WERI-Rb-1 (cell line): ENCODE results near the gene LIN7C.
A peak's percentile ranks its signal among the peaks of the same experiment; 100 is the strongest.

ENCODE experiments used
- DNase-seq: peaks from one replicate; pipeline ENCODE4 v3.0.0-alpha.2; 2020
- H3K27ac ChIP-seq: fragments of 250-450 bp; sonication (Bioruptor Pico); 2 replicates; pipeline ENCODE4 v1.5.1; 2020; ENCODE audit warnings: mild to moderate bottlenecking, moderate library complexity
- H3K27me3 ChIP-seq: fragments of 250-450 bp; sonication (Bioruptor Pico); 2 replicates; pipeline ENCODE4 v1.5.1; 2021; ENCODE audit warnings: mild to moderate bottlenecking, low read depth, moderate library complexity; ENCODE audit not compliant: insufficient read depth, severe bottlenecking
- H3K36me3 ChIP-seq: fragments of 250-450 bp; sonication (Bioruptor Pico); 2 replicates; pipeline ENCODE4 v1.5.1; 2020; ENCODE audit warnings: mild to moderate bottlenecking, moderate library complexity
- H3K4me3 ChIP-seq: 2 replicates; pipeline ENCODE4 v1.5.1; 2011; ENCODE audit warnings: low read depth, mild to moderate bottlenecking, control low read depth, low read length
- H3K9me3 ChIP-seq: fragments of 250-450 bp; sonication (Bioruptor Pico); 2 replicates; pipeline ENCODE4 v1.5.1; 2021; ENCODE audit warnings: mild to moderate bottlenecking, moderate library complexity; ENCODE audit not compliant: severe bottlenecking
- CTCF ChIP-seq: IDR thresholded peaks from 2 replicates; pipeline ENCODE4 v1.5.1; 2011; ENCODE audit warnings: low read depth, mild to moderate bottlenecking, control low read depth, inconsistent platforms, low read length

Gene LIN7C

GRCh38 chr11:27496461-27496860 is 10.1 kb downstream of the LIN7C start:
- H3K36me3 ChIP-seq, result peaks cover 60% of the 10 kb centered on the region
- H3K9me3 ChIP-seq, result no peaks in the 10 kb centered on the region
- H3K4me3 ChIP-seq, result no peak overlapping the region
- no peak for DNase-seq
- peak overlapping the region; percentile 13; the same call in 1 of the 2 replicates for H3K27ac ChIP-seq
- no peaks in the 10 kb centered on the region for H3K27me3 ChIP-seq
- TF ChIP-seq CTCF, result no peak

GRCh38 chr11:27495710-27496300 is 10.8 kb downstream of the LIN7C start:
- Histone ChIP-seq H3K27ac (peak overlapping the region; percentile 13), H3K4me3 (no peak overlapping the region), H3K9me3 (no peaks in the 10 kb centered on the region), H3K27me3 (no peaks in the 10 kb centered on the region), H3K36me3 (peaks cover 61% of the 10 kb centered on the region)
- no peak for TF ChIP-seq CTCF
- DNase-seq, result peak; percentile 17

GRCh38 chr11:27489092-27489491 is 17.5 kb downstream of the LIN7C start:
- DNase-seq, result no peak

GRCh38 chr11:27487706-27488105 is 18.9 kb downstream of the LIN7C start:
- no peak overlapping the region for H3K4me3 ChIP-seq
- H3K27ac ChIP-seq, result peak overlapping the region; percentile 72
- peak; percentile 79 for DNase-seq

More at GRCh38 chr11:27489092-27489491, 17.5 kb downstream of the LIN7C start:
- H3K27me3 ChIP-seq, result no peaks in the 10 kb centered on the region
- TF ChIP-seq CTCF, result no peak
- no peak overlapping the region for H3K4me3 ChIP-seq
- H3K27ac ChIP-seq, result no peak overlapping the region
- peaks cover 36% of the 10 kb centered on the region for H3K36me3 ChIP-seq
- H3K9me3 ChIP-seq, result peaks cover 7% of the 10 kb centered on the region

GRCh38 chr11:27485930-27486773 is 20.4 kb downstream of the LIN7C start:
- Histone ChIP-seq H3K9me3 (peaks cover 7% of the 10 kb centered on the region), H3K36me3 (peaks cover 14% of the 10 kb centered on the region), H3K27me3 (no peaks in the 10 kb centered on the region), H3K4me3 (no peak overlapping the region), H3K27ac (peak overlapping the region; percentile 72; the same call in 1 of the 2 replicates)
- DNase-seq, result no peak
- peak; percentile 40; the same call in 1 of the 2 replicates for TF ChIP-seq CTCF

More at GRCh38 chr11:27487706-27488105, 18.9 kb downstream of the LIN7C start:
- peaks cover 7% of the 10 kb centered on the region for H3K9me3 ChIP-seq
- no peak for TF ChIP-seq CTCF
- H3K36me3 ChIP-seq, result peaks cover 27% of the 10 kb centered on the region
- H3K27me3 ChIP-seq, result no peaks in the 10 kb centered on the region
